H9 (cell line): Measurements from ENCODE around the gene APLP2. TPM values are rescaled to one million over a fixed set of nuclear protein-coding genes. Genes with fewer than 3 reads are reported as not detected.

Experiments
- DNase-seq: peaks from one replicate; pipeline ENCODE4 v3.0.0-alpha.2; 2017
- H2AFZ ChIP-seq: one replicate; pipeline ENCODE4 v1.6.1; 2013; ENCODE audit warnings: mild to moderate bottlenecking, low read length, control low read depth, moderate library complexity
- H2AK5ac ChIP-seq: 2 replicates; pipeline ENCODE4 v1.6.1; 2013; ENCODE audit warnings: low read length, control low read depth, mixed read lengths; ENCODE audit not compliant: insufficient read length
- H2BK120ac ChIP-seq: one replicate; pipeline ENCODE4 v1.6.1; 2013; ENCODE audit warnings: low read depth, mild to moderate bottlenecking, low read length, control low read depth, inconsistent platforms; ENCODE audit not compliant: poor library complexity, severe bottlenecking
- H2BK12ac ChIP-seq: 2 replicates; pipeline ENCODE4 v1.6.1; 2013; ENCODE audit warnings: low read length, control low read depth, mixed read lengths, low read depth; ENCODE audit not compliant: insufficient read length
- H2BK15ac ChIP-seq: 2 replicates; pipeline ENCODE4 v1.6.1; 2013; ENCODE audit warnings: low read depth, low read length, control low read depth
- H2BK20ac ChIP-seq: one replicate; pipeline ENCODE4 v1.6.1; 2013; ENCODE audit warnings: low read depth, mild to moderate bottlenecking, low read length, control low read depth, inconsistent platforms; ENCODE audit not compliant: poor library complexity, severe bottlenecking
- H2BK5ac ChIP-seq: 2 replicates; pipeline ENCODE4 v1.6.1; 2013; ENCODE audit warnings: low read length, control low read depth, mixed read lengths; ENCODE audit not compliant: insufficient read length
- H3K14ac ChIP-seq: 2 replicates; pipeline ENCODE4 v1.6.1; 2013; ENCODE audit warnings: low read length, control low read depth; ENCODE audit not compliant: insufficient read depth
- H3K18ac ChIP-seq: 2 replicates; pipeline ENCODE4 v1.6.1; 2013; ENCODE audit warnings: low read depth, mild to moderate bottlenecking, mixed read lengths, low read length, control low read depth; ENCODE audit not compliant: insufficient read length
- H3K23ac ChIP-seq: 2 replicates; pipeline ENCODE4 v1.6.1; 2013; ENCODE audit warnings: low read length, control low read depth, mixed read lengths, low read depth; ENCODE audit not compliant: insufficient read length
- H3K23me2 ChIP-seq: 2 replicates; pipeline ENCODE4 v1.6.1; 2013; ENCODE audit warnings: low read depth, mild to moderate bottlenecking, mixed read lengths, low read length, control low read depth; ENCODE audit not compliant: insufficient read length, poor library complexity, severe bottlenecking
- H3K27ac ChIP-seq: 2 replicates; pipeline ENCODE4 v1.5.1; 2013; ENCODE audit warnings: low read length, control low read depth, mixed read lengths, low read depth; ENCODE audit not compliant: insufficient read length
- H3K27me3 ChIP-seq: 2 replicates; pipeline ENCODE4 v1.6.1; 2013; ENCODE audit warnings: low read length, control low read depth, inconsistent platforms; ENCODE audit not compliant: insufficient read depth
- H3K4ac ChIP-seq: 2 replicates; pipeline ENCODE4 v1.6.1; 2013; ENCODE audit warnings: low read depth, mild to moderate bottlenecking, control low read depth, inconsistent platforms, low read length, moderate library complexity
- H3K4me1 ChIP-seq: 2 replicates; pipeline ENCODE4 v1.6.1; 2013; ENCODE audit warnings: low read length, control low read depth, inconsistent platforms; ENCODE audit not compliant: insufficient read depth
- H3K4me2 ChIP-seq: 2 replicates; pipeline ENCODE4 v1.6.1; 2013; ENCODE audit warnings: low read length, control low read depth, mixed read lengths; ENCODE audit not compliant: insufficient read length, insufficient read depth
- H3K56ac ChIP-seq: 2 replicates; pipeline ENCODE4 v1.6.1; 2013; ENCODE audit warnings: low read depth, mild to moderate bottlenecking, mixed read lengths, low read length, control low read depth; ENCODE audit not compliant: insufficient read length
- H3K79me1 ChIP-seq: 2 replicates; pipeline ENCODE4 v1.6.1; 2013; ENCODE audit warnings: low read depth, mild to moderate bottlenecking, moderate library complexity, low read length, control low read depth, inconsistent platforms; ENCODE audit not compliant: insufficient read depth, poor library complexity, severe bottlenecking
- H3K79me2 ChIP-seq: 2 replicates; pipeline ENCODE4 v1.6.1; 2013; ENCODE audit warnings: low read length, control low read depth, inconsistent platforms; ENCODE audit not compliant: insufficient read depth
- H3K9ac ChIP-seq: 2 replicates; pipeline ENCODE4 v1.6.1; 2013; ENCODE audit warnings: low read length, control low read depth, mixed read lengths; ENCODE audit not compliant: insufficient read length; ENCODE audit errors: extremely low read depth
- H3K9me3 ChIP-seq: one replicate; pipeline ENCODE4 v1.6.1; 2013; ENCODE audit warnings: low read depth, low read length, inconsistent platforms; ENCODE audit not compliant: control insufficient read depth
- H3T11ph ChIP-seq: one replicate; pipeline ENCODE4 v1.6.1; 2013; ENCODE audit warnings: mild to moderate bottlenecking, low read length, control low read depth, inconsistent platforms
- H4K20me1 ChIP-seq: one replicate; pipeline ENCODE4 v1.6.1; 2013; ENCODE audit not compliant: control insufficient read depth, insufficient read length, insufficient read depth
- H4K5ac ChIP-seq: 2 replicates; pipeline ENCODE4 v1.6.1; 2013; ENCODE audit warnings: low read depth, mild to moderate bottlenecking, mixed read lengths, low read length, control low read depth; ENCODE audit not compliant: insufficient read length
- H4K8ac ChIP-seq: replicated peaks from 2 replicates; pipeline ENCODE4 v1.6.1; 2013; ENCODE audit warnings: low read length, control low read depth, mixed read lengths, low read depth; ENCODE audit not compliant: insufficient read length
- H4K91ac ChIP-seq: 2 replicates; pipeline ENCODE4 v1.6.1; 2013; ENCODE audit warnings: low read depth, mild to moderate bottlenecking, moderate library complexity, mixed read lengths, low read length, control low read depth; ENCODE audit not compliant: insufficient read length
- H3K27ac Mint-ChIP-seq, 3 experiments: 2 replicates in 2 of 3; 3 replicates in 1 of 3; pipeline ENCODE4 v1.8.0; 2020 to 2021; ENCODE audit warnings: mixed read lengths in 3 of 3, mild to moderate bottlenecking in 1 of 3, moderate library complexity in 1 of 3
- H3K27me3 Mint-ChIP-seq: 2 replicates; pipeline ENCODE4 v1.8.0; 2021; ENCODE audit warnings: low read depth, mild to moderate bottlenecking, moderate library complexity, mixed read lengths
- H3K36me3 Mint-ChIP-seq, 3 experiments: 2 replicates in 2 of 3; 3 replicates in 1 of 3; pipeline ENCODE4 v1.8.0; 2020 to 2021; ENCODE audit warnings: low read depth in 3 of 3, mixed read lengths in 3 of 3; ENCODE audit not compliant: insufficient read depth in 1 of 3
- H3K4me1 Mint-ChIP-seq, 2 experiments: 2 replicates each; pipeline ENCODE4 v1.8.0; 2020; ENCODE audit warnings: mixed read lengths in 2 of 2
- H3K4me3 Mint-ChIP-seq, 2 experiments: 2 replicates in 1 of 2; 3 replicates in 1 of 2; pipeline ENCODE4 v1.8.0; 2020 to 2021; ENCODE audit warnings: mild to moderate bottlenecking in 2 of 2, mixed read lengths in 2 of 2, moderate library complexity in 1 of 2
- H3K9me3 Mint-ChIP-seq, 2 experiments: 2 replicates in 1 of 2; 3 replicates in 1 of 2; pipeline ENCODE4 v1.8.0; 2020; ENCODE audit warnings: mild to moderate bottlenecking in 2 of 2, mixed read lengths in 2 of 2, moderate library complexity in 1 of 2
- WGBS: extraction: QIAGEN DNeasy Blood & Tissue Kit; methylation state at CpG from one replicate; pipeline ENCODE4 v1.1.7; 2013; ENCODE audit warnings: missing lambda C conversion rate, low lambda C conversion rate, mixed read lengths; ENCODE audit not compliant: insufficient read length; ENCODE audit errors: extremely low coverage; 5-methylcytosine and 5-hydroxymethylcytosine counted together
- total RNA-seq: library from RNA; stranded (reverse); gene quantifications from 2 replicates; pipeline ENCODE4 v1.2.1, GENCODE V29; 2021
- TF ChIP-seq, protein P1 (sequence below): fragments of 200-600 bp; sonication (generic); conservative IDR thresholded peaks from 3 replicates; pipeline ENCODE4 v1.8.0; 2021; ENCODE audit warnings: antibody characterized with exemption, mild to moderate bottlenecking

The APLP2 gene
- total RNA-seq, 1 experiment from 2014 or later, result 328 TPM

DNA sequence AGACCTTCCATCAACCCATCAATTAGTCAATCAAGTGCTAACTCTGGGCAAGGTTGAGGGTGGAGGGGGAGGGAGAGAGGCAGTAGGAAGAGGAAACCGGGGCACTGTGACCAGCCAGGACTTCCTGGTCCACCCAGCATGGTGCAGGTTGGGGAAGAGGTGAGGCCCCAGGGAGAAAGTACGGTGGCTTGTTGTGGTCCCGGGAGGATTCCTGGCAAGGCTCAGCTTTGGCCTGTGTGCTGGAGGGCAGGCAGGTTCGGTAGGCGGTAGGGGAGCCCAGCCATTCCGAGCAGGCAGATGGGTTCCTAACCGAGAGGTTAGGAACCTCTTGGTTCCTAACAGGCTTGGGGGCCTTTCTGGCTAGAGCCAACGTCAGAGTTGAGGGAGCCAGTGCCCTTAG lies 100.7 kb downstream of the APLP2 start:
- H4K8ac ChIP-seq, result no peak overlapping the region
- no peak overlapping the region for H2AK5ac ChIP-seq
- H3K4ac ChIP-seq, result no peak overlapping the region
- no peak overlapping the region for H3K18ac ChIP-seq
- no peak overlapping the region for H3K4me2 ChIP-seq
- TF ChIP-seq, protein P1, sequence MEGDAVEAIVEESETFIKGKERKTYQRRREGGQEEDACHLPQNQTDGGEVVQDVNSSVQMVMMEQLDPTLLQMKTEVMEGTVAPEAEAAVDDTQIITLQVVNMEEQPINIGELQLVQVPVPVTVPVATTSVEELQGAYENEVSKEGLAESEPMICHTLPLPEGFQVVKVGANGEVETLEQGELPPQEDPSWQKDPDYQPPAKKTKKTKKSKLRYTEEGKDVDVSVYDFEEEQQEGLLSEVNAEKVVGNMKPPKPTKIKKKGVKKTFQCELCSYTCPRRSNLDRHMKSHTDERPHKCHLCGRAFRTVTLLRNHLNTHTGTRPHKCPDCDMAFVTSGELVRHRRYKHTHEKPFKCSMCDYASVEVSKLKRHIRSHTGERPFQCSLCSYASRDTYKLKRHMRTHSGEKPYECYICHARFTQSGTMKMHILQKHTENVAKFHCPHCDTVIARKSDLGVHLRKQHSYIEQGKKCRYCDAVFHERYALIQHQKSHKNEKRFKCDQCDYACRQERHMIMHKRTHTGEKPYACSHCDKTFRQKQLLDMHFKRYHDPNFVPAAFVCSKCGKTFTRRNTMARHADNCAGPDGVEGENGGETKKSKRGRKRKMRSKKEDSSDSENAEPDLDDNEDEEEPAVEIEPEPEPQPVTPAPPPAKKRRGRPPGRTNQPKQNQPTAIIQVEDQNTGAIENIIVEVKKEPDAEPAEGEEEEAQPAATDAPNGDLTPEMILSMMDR, result no peak
- no peak overlapping the region for H2BK20ac ChIP-seq
- H3K36me3 Mint-ChIP-seq, result peaks cover 0 to 10% (median 9%) of the 10 kb centered on the region in 3 experiments; a peak in 4 of 7 replicates
- H3K27me3 ChIP-seq, result peaks cover 18% of the 10 kb centered on the region; the same call in 1 of the 2 replicates
- H4K5ac ChIP-seq, result no peak overlapping the region
- H3K79me2 ChIP-seq, result no peaks in the 10 kb centered on the region
- no peaks in the 10 kb centered on the region for H3K79me1 ChIP-seq
- H2BK5ac ChIP-seq, result no peak overlapping the region
- no peak overlapping the region for H2BK120ac ChIP-seq
- H3K27me3 Mint-ChIP-seq, result peaks cover 84% of the 10 kb centered on the region
- no peak overlapping the region for H3K14ac ChIP-seq
- no peaks in the 10 kb centered on the region for H4K20me1 ChIP-seq
- no peak overlapping the region for H3K56ac ChIP-seq
- H3K9ac ChIP-seq, result no peak overlapping the region
- no peak overlapping the region for H3K27ac Mint-ChIP-seq
- H3K23me2 ChIP-seq, result no peaks in the 10 kb centered on the region
- H2AFZ ChIP-seq, result no peak overlapping the region
- H3K9me3 ChIP-seq, result no peaks in the 10 kb centered on the region
- no peak overlapping the region for H2BK12ac ChIP-seq
- DNase-seq, result no peak
- no peaks in the 10 kb centered on the region for H3K4me1 Mint-ChIP-seq
- no peak overlapping the region for H3K23ac ChIP-seq
- no peak overlapping the region for H2BK15ac ChIP-seq
- H3K9me3 Mint-ChIP-seq, result peaks cover 4 to 6% of the 10 kb centered on the region in 2 experiments; a peak in 3 of 5 replicates
- no peak overlapping the region for H3K4me3 Mint-ChIP-seq
- no peak overlapping the region for H3K27ac ChIP-seq
- no CpG with 5 or more reads among the region's 8 CpGs for WGBS
- no peak overlapping the region for H4K91ac ChIP-seq
- H3T11ph ChIP-seq, result no peak overlapping the region
- no peaks in the 10 kb centered on the region for H3K4me1 ChIP-seq
